K562 (cell line): ENCODE data around the gene SYNE2. TPM values are rescaled to one million over a fixed set of nuclear protein-coding genes. Genes with fewer than 3 reads are reported as not detected.

ENCODE experiments used
- ATAC-seq: fragments of 200-7000 bp; cut with Tn5 transposase; 3 replicates; pipeline ENCODE4 v1.9.1; 2020; ENCODE audit warnings: moderate library complexity
- BruUV-seq: library from RNA; stranded (reverse); fragments of 400-500 nt; replicated peaks from 2 replicates; lab custom pipeline; 2021; lab: Mats Ljungman, UMichigan
- CTCF ChIA-PET: fragments of 300-600 bp; formaldehyde crosslinking; extraction: SDS; loops from one replicate; lab custom pipeline; 2021; ENCODE audit warnings: low intra/inter-chr PET ratio; lab: Yijun Ruan, JAX
- POLR2A ChIA-PET: fragments of 300-600, 350-650 bp; sonication (Branson Sonifier 250); formaldehyde crosslinking; extraction: SDS; loops from one replicate; lab custom pipeline; 2021; ENCODE audit warnings: antibody characterized with exemption, inconsistent platforms; lab: Yijun Ruan, JAX
- DNase-seq, 4 experiments: peaks; one replicate each; pipeline versions ENCODE4 v3.0.0 to v3.0.0-alpha.2; 2011 to 2018; ENCODE audit warnings: low spot score in 3 of 4, mixed read lengths in 3 of 4; ENCODE audit errors: extremely low read depth in 1 of 4
- FAIRE-seq: peaks from 2 replicates; lab custom pipeline; 2011; peaks lifted over from hg19 to GRCh38; lab: Jason Lieb, UNC
- H2AFZ ChIP-seq: 2 replicates; pipeline ENCODE4 v1.6.0; 2011; ENCODE audit warnings: low read depth, low read length, control low read depth, inconsistent platforms
- H3K27ac ChIP-seq: fragments of 200-600 bp; 3 replicates; pipeline ENCODE4 v1.8.0; 2011; ENCODE audit warnings: low read depth, mild to moderate bottlenecking, control low read depth, inconsistent platforms, low read length, moderate library complexity, mixed read lengths; ENCODE audit errors: extremely low read depth
- H3K27me3 ChIP-seq, 2 experiments: fragments of 300-600 bp in 1 of 2; 2 replicates in 1 of 2; 3 replicates in 1 of 2; pipeline versions ENCODE4 v1.6.0 to v1.8.0; 2011; ENCODE audit warnings: inconsistent platforms in 2 of 2, low read length in 2 of 2, mild to moderate bottlenecking in 1 of 2, mixed read lengths in 1 of 2, moderate library complexity in 1 of 2; ENCODE audit not compliant: control insufficient read depth in 2 of 2, insufficient read depth in 2 of 2
- H3K36me3 ChIP-seq: fragments of 300-600 bp; 3 replicates; pipeline ENCODE4 v1.8.0; 2011; ENCODE audit warnings: mild to moderate bottlenecking, low read length, inconsistent platforms; ENCODE audit not compliant: control insufficient read depth, insufficient read depth
- H3K4me1 ChIP-seq, 2 experiments: fragments of 200-600 bp in 1 of 2; replicated peaks in 1 of 2; 2 replicates in 1 of 2; 3 replicates in 1 of 2; pipeline versions ENCODE4 v1.5.1 to v1.8.0; 2011; ENCODE audit warnings: inconsistent platforms in 2 of 2, low read length in 2 of 2, mild to moderate bottlenecking in 1 of 2, mixed read lengths in 1 of 2, moderate library complexity in 1 of 2; ENCODE audit not compliant: control insufficient read depth in 2 of 2, insufficient read depth in 2 of 2
- H3K4me2 ChIP-seq: 2 replicates; pipeline ENCODE4 v1.6.1; 2011; ENCODE audit warnings: low read length, control low read depth, inconsistent platforms, mixed read lengths; ENCODE audit not compliant: insufficient read depth
- H3K4me3 ChIP-seq: fragments of 200-600 bp; sonication (generic), shearing (Covaris generic); 2 replicates; pipeline ENCODE4 v1.5.1; 2016; ENCODE audit warnings: control low read depth, inconsistent platforms
- H3K79me2 ChIP-seq: fragments of 200-600 bp; 3 replicates; pipeline ENCODE4 v1.8.0; 2011; ENCODE audit warnings: low read length, inconsistent platforms; ENCODE audit not compliant: control insufficient read depth, insufficient read depth
- H3K9ac ChIP-seq, 2 experiments: 2 replicates each; pipeline versions ENCODE4 v1.6.0 to v1.6.1; 2011; ENCODE audit warnings: low read depth in 2 of 2, low read length in 2 of 2, control low read depth in 1 of 2, inconsistent platforms in 1 of 2, mild to moderate bottlenecking in 1 of 2, mixed read lengths in 1 of 2; ENCODE audit not compliant: insufficient read depth in 1 of 2
- H3K9me1 ChIP-seq: one replicate; pipeline ENCODE4 v1.6.0; 2011; ENCODE audit warnings: inconsistent platforms, mild to moderate bottlenecking, low read length, moderate library complexity; ENCODE audit not compliant: control insufficient read depth, insufficient read depth
- H3K9me3 ChIP-seq: replicated peaks from 2 replicates; pipeline ENCODE4 v1.5.1; 2011; ENCODE audit warnings: low read depth, low read length, inconsistent platforms; ENCODE audit not compliant: control insufficient read depth, insufficient read depth
- H4K20me1 ChIP-seq: replicated peaks from 2 replicates; pipeline ENCODE4 v1.6.1; 2011; ENCODE audit warnings: low read length, inconsistent platforms, mixed read lengths; ENCODE audit not compliant: control insufficient read depth, insufficient read depth
- BDP1 ChIP-seq: IDR thresholded peaks from 3 replicates; pipeline ENCODE4 v1.6.1; 2011; ENCODE audit not compliant: insufficient read length, insufficient read depth
- CHD2 ChIP-seq: IDR thresholded peaks from 2 replicates; pipeline ENCODE4 v1.6.1; 2011; ENCODE audit warnings: low read depth, low read length
- EGR1 ChIP-seq: fragments of 450-650 bp; conservative IDR thresholded peaks from 2 replicates; pipeline ENCODE4 v1.6.1; 2017; ENCODE audit warnings: mild to moderate bottlenecking
- ELF2 ChIP-seq: fragments of 250-450 bp; sonication (Bioruptor Pico); IDR thresholded peaks from 2 replicates; pipeline ENCODE4 v1.5.0; 2021; ENCODE audit warnings: mild to moderate bottlenecking
- GATA2 ChIP-seq: sonication (generic); formaldehyde crosslinking; IDR thresholded peaks from 2 replicates; pipeline ENCODE4 v1.4.0; 2020; ENCODE audit warnings: mild to moderate bottlenecking, missing genetic modification reagents
- HMG20A ChIP-seq: fragments of 450-650 bp; formaldehyde crosslinking; conservative IDR thresholded peaks from 2 replicates; pipeline ENCODE4 v1.4.0; 2020; ENCODE audit warnings: mild to moderate bottlenecking, mixed read lengths
- JUND ChIP-seq, 2 experiments: IDR thresholded peaks; 2 replicates in 1 of 2; 3 replicates in 1 of 2; pipeline ENCODE4 v1.6.1; 2011; ENCODE audit warnings: borderline replicate concordance in 2 of 2, low read depth in 2 of 2, low read length in 2 of 2, improper control_type of control experiment in 1 of 2, missing biosample characterization in 1 of 2, missing genetic modification characterization in 1 of 2, missing genetic modification reagents in 1 of 2
- KAT7 ChIP-seq: sonication (generic); formaldehyde crosslinking; IDR thresholded peaks from 2 replicates; pipeline ENCODE4 v1.8.0; 2022; ENCODE audit warnings: missing genetic modification reagents, mild to moderate bottlenecking, borderline replicate concordance
- LARP7 ChIP-seq: fragments of 450-650 bp; IDR thresholded peaks from 2 replicates; pipeline ENCODE4 v1.6.1; 2016
- MYC ChIP-seq, 2 experiments: fragments of 250-450 bp in 1 of 2; sonication (Bioruptor Pico) in 1 of 2; IDR thresholded peaks; 2 replicates each; pipeline versions ENCODE4 v1.5.1 to v1.6.1; 2012 to 2021; ENCODE audit warnings: low read depth in 2 of 2, borderline replicate concordance in 1 of 2, improper control_type of control experiment in 1 of 2, low read length in 1 of 2, mild to moderate bottlenecking in 1 of 2, moderate library complexity in 1 of 2
- NR3C1 ChIP-seq: sonication (generic); formaldehyde crosslinking; IDR thresholded peaks from 2 replicates; pipeline ENCODE4 v1.8.1; 2022; ENCODE audit warnings: missing genetic modification reagents
- RB1 ChIP-seq: fragments of 450-650 bp; IDR thresholded peaks from 2 replicates; pipeline ENCODE4 v1.6.1; 2017; ENCODE audit warnings: low read depth, mild to moderate bottlenecking
- RBM17 ChIP-seq: fragments of 200-400 bp; formaldehyde crosslinking; IDR thresholded peaks from 2 replicates; pipeline ENCODE4 v1.6.1; 2017; ENCODE audit warnings: low read depth, mild to moderate bottlenecking, low read length, borderline replicate concordance
- SMC3 ChIP-seq: conservative IDR thresholded peaks from 2 replicates; pipeline ENCODE4 v1.6.1; 2011; ENCODE audit warnings: low read depth, low read length, improper control_type of control experiment; ENCODE audit not compliant: insufficient read depth
- ZNF408 ChIP-seq: fragments of 250-450 bp; sonication (Bioruptor Pico); IDR thresholded peaks from 2 replicates; pipeline ENCODE4 v1.4.0; 2020; ENCODE audit warnings: low read depth, mild to moderate bottlenecking, moderate library complexity
- ZNF436 ChIP-seq: fragments of 250-450, 450-650 bp; sonication (Bioruptor Pico); formaldehyde crosslinking; IDR thresholded peaks from 2 replicates; pipeline ENCODE4 v1.7.0; 2020; ENCODE audit warnings: mild to moderate bottlenecking
- ZNF57 ChIP-seq: fragments of 450-650 bp; formaldehyde crosslinking; IDR thresholded peaks from 2 replicates; pipeline ENCODE4 v1.4.0; 2020; ENCODE audit warnings: mild to moderate bottlenecking, moderate library complexity
- ZNF644 ChIP-seq: fragments of 200-800 bp; sonication (Bioruptor generic); IDR thresholded peaks from 2 replicates; pipeline ENCODE4 v1.6.1; 2016; ENCODE audit warnings: low read depth, missing genetic modification characterization, missing compliant biosample characterization
- ZNF780A ChIP-seq: fragments of 250-450 bp; sonication (Bioruptor Pico); IDR thresholded peaks from 2 replicates; pipeline ENCODE4 v1.5.0; 2021; ENCODE audit warnings: mild to moderate bottlenecking
- WGBS: fragments of 100-300 bp; shearing (Covaris generic); methylation state at CpG from one replicate; pipeline ENCODE4 v1.1.6; 2016; ENCODE audit warnings: low coverage, mixed read lengths; ENCODE audit not compliant: insufficient coverage; ENCODE audit errors: missing lambda C conversion rate; 5-methylcytosine and 5-hydroxymethylcytosine counted together
- in situ Hi-C: fragments of 300-500 bp; cut with MboI; formaldehyde crosslinking; loops from 4 replicates; pipeline ENCODE4 v1.15.0; 2018; ENCODE audit warnings: inconsistent platforms, mixed read lengths
- intact Hi-C: fragments of 100-400 bp; cut with micrococcal nuclease; formaldehyde crosslinking; loops from 2 replicates; pipeline ENCODE4 v1.14.2; 2022
- polyA plus RNA-seq, 8 experiments: library from polyadenylated mRNA; depleted of rRNA in 4 of 8; stranded (reverse) in 5 of 8; unstranded in 3 of 8; fragments of >200 nt; fragmentation: Nextera tagmentation in 2 of 8; fragmentation: Illumina TruSeq in 1 of 8; extraction: Ambion mirVana in 2 of 8; extraction: Trizol in 1 of 8; gene quantifications; 2 replicates each; pipeline versions ENCODE4 v1.2.1 to v1.2.3, GENCODE V29; 2011 to 2014; ENCODE audit warnings: inconsistent platforms in 1 of 8, missing spikeins in 1 of 8
- total RNA-seq, 7 experiments: library from RNA; depleted of rRNA in 6 of 7; stranded (reverse); fragments of >200 nt in 6 of 7; fragmentation: Illumina TruSeq in 2 of 7; extraction: Trizol in 2 of 7; gene quantifications; 2 replicates each; pipeline versions ENCODE4 v1.2.1 to v1.2.3, GENCODE V29; 2011 to 2021; ENCODE audit warnings: low replicate concordance in 1 of 7
- TF ChIP-seq, protein P1 (sequence below): fragments of 450-650 bp; conservative IDR thresholded peaks from 2 replicates; pipeline ENCODE4 v1.6.1; 2016; ENCODE audit warnings: missing genetic modification characterization, low read depth, mild to moderate bottlenecking, control low read depth, missing compliant biosample characterization

Gene SYNE2
- total and polyA plus RNA-seq, 9 of the 15 experiments (the other 6 are each of a cell fraction or from before 2014, with no cell fraction given) = 0.06 to 0.53 (median 0.11) TPM

DNA sequence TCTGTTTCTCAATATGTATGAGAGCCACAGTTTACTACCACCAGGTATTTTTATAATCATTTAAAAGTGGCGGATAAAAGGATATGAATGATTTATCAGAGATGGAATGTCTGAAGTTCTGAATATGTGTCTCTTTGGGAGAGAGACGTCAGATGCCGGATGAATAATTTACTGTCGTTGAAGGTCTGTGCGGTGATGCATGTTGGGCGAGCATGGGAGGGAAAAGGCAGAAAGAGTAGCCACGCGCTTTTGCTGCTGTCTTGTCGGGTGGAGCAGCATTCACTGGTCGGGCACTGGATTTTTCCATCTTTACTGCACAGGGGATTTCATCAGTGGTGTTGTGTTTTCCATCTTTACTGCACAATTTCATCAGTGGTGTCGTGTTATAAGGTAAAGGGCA lies 65.6 kb downstream of the SYNE2 start (continued):
- no peak for TF ChIP-seq MYC (IDR thresholded peaks at IDR 0.05; ENCODE audit: low read depth, low read length)
- TF ChIP-seq MYC (CRISPR knock-in tag; IDR thresholded peaks at IDR 0.05; ENCODE audit: borderline replicate concordance, low read depth) = no peak
- no peak for TF ChIP-seq LARP7
- no peak for TF ChIP-seq ELF2
- TF ChIP-seq RB1 = no peak
- TF ChIP-seq EGR1 = no peak
- no peak for TF ChIP-seq ZNF436 (CRISPR knock-in tag)
- TF ChIP-seq, all 486 proteins: peak for 0

DNA sequence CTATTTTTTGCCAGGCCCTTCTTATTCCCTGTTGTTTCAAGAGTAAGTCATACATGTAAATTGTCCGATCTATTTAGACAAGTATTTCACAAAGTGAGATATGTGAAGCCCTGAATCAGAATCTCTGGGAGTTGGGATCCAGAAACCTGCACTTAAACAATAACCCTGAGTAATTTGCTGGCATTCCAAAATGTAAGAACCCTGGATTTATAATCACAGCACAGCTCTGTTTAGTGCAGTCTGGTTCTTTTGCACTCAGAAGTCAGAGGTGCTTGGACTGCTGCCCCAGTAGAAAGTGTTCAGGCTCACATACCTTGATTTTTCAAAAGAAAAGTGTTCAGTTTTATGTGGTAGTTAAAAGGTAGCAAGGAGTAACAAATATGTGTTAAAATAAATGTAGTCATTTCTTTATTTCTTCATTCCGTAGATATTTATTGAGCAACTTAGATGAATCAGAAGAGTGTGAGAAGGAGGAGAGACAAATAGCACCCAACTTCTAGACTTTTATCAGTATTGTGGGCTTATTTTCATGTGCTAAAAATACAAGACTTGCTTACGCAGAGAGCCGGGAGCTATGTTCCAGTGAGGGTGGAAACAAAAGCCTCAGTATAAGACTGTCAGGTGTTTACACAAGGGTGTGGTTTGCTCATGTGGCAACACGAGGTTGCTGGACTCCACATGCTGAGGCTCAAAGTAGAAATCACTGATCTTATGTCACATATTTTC lies 70.1 kb downstream of the SYNE2 start:
- H3K4me3 ChIP-seq = no peak overlapping the region
- 3% methylated on average over 5 of the region's 5 CpGs for WGBS
- no peak overlapping the region for H3K4me2 ChIP-seq
- H4K20me1 ChIP-seq = no peaks in the 10 kb centered on the region
- CTCF ChIA-PET = no interaction called here
- H3K36me3 ChIP-seq = no peaks in the 10 kb centered on the region
- no peaks in the 10 kb centered on the region for H3K9me3 ChIP-seq
- in situ Hi-C loops = no loop called here
- H3K9ac ChIP-seq = no peak overlapping the region
- no peak for ATAC-seq
- H3K27ac ChIP-seq = no peak overlapping the region
- H3K9me1 ChIP-seq = no peaks in the 10 kb centered on the region
- no TSS peak for BruUV-seq
- H3K4me1 ChIP-seq = no peaks in the 10 kb centered on the region; a peak in 1 of 5 replicates
- no peak for FAIRE-seq
- intact Hi-C loops = no loop called here
- no peaks in the 10 kb centered on the region for H3K79me2 ChIP-seq
- no peak for DNase-seq
- POLR2A ChIA-PET = interaction anchor here (0.8 kb wide), 1 partner anchor 32 kb away, joined by 4 read pairs; no protein-coding TSS in a partner anchor
- no peak overlapping the region for H2AFZ ChIP-seq
- H3K27me3 ChIP-seq = peaks cover 0 to 7% of the 10 kb centered on the region in 2 experiments; a peak in 3 of 5 replicates
- no peak for TF ChIP-seq BDP1
- TF ChIP-seq ZNF644 (tag) = no peak
- no peak for TF ChIP-seq GATA2
- TF ChIP-seq ZNF780A (CRISPR knock-in tag) = no peak
- TF ChIP-seq ZNF408 (CRISPR knock-in tag) = no peak
- no peak for TF ChIP-seq SMC3
- no peak for TF ChIP-seq JUND (IDR thresholded peaks at IDR 0.05; ENCODE audit: borderline replicate concordance, low read depth, low read length)
- no peak for TF ChIP-seq JUND (tag; IDR thresholded peaks at IDR 0.05; ENCODE audit: borderline replicate concordance, low read depth, low read length)
- no peak for TF ChIP-seq HMG20A (CRISPR knock-in tag)
- TF ChIP-seq, protein P1, sequence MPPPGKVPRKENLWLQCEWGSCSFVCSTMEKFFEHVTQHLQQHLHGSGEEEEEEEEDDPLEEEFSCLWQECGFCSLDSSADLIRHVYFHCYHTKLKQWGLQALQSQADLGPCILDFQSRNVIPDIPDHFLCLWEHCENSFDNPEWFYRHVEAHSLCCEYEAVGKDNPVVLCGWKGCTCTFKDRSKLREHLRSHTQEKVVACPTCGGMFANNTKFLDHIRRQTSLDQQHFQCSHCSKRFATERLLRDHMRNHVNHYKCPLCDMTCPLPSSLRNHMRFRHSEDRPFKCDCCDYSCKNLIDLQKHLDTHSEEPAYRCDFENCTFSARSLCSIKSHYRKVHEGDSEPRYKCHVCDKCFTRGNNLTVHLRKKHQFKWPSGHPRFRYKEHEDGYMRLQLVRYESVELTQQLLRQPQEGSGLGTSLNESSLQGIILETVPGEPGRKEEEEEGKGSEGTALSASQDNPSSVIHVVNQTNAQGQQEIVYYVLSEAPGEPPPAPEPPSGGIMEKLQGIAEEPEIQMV (tag) = no peak
- no peak for TF ChIP-seq RBM17
- no peak for TF ChIP-seq NR3C1
- no peak for TF ChIP-seq CHD2
- no peak for TF ChIP-seq KAT7 (CRISPR knock-in tag)
- TF ChIP-seq ZNF57 (CRISPR knock-in tag) = no peak
